Effector CD8-positive, alpha-beta T cell (primary cell): ENCODE measurements around the gene FEM1A.
"Not testable (repeated sequence)": the region's sequence is repeated elsewhere in the genome, so short reads cannot be mapped to it uniquely, and the experiment has no call there.

Experiments
- DNase-seq: peaks from one replicate; lab custom pipeline; 2025; lab: John Stamatoyannopoulos, UW

Gene FEM1A

GRCh38 chr19:4773047-4773640, 18.4 kb upstream of the FEM1A start:
- DNase-seq: no peak

DNA sequence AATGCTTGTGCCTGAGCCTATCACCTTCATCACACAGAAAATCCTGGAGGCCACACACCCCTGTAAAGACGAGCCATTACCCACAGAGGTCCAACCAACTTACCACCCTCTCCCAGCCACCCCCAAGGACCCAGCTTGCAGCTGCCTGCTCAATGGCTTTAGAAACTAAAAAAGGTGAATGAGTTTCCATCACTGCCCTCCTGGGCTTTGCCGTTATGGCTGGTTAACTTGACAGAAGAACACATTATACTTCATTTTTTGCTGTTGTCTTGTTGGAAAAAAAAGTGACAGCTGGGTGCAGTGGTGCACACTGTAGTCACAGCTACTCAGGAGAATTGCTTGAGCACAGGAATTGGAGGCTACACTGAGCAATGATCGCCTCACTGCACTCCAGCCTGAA, 17.4 kb upstream of the FEM1A start:
- no peak for DNase-seq

DNA sequence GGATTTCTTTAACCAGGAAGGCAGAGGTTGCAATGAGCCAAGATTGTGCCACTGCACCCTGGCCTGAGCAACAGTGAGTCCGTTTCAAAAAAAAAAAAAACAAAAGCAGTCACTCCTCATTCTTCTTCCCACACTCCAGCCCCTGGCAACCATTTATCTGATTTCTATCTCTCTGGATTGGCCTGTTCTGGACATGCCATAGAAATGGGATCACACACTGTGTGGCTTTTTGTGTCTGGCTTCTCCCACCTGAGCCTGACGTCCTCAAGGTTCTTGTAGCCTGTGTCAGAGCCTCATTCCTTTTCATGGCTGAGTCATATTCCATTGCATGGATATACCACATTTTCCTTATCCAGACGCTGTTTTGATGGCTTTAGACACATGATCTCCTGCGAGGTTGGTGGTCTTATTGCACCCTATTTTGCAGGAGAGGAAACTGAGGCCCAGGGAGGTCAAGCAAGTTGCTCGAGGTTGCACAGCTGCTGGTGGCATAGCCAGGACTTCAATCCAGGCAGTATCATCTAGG, 15.8 kb upstream of the FEM1A start:
- DNase-seq: no peak

DNA sequence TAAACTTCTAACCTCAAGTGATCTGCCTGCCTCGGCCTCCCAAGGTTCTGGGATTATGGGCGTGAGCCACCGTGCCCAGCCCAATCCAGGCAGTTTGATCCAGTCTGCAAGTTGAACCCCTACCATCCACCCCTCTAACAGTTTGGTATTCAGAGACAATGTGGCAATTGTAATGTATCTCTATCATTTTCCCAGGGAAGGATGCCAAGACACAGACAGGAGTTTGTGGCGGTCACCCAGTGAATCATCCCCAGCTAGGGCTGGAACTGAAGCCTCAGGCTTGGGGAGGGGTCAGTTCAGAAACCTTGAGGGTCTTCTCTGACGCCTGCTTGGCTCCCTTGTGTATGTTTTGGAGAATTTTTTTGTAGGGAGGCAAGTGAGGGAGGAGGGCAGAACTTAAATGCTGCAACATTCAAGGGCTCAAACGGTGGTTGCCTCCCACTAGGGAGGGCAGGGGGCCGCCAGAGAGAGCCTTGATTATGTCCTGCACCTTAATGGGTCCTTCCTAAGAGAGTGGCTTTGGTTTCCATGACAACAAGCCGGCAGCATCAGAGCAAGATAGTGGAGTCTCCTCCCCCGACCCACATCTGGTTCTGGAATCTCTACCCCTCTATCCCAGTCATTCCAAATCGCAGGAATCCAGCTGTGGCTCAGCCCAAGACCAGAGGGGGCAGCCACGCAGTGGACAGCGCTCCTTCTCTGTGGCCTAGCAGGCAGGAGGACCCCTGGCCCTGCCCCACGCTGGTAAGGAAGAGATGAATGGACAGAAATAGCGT, 14.9 kb upstream of the FEM1A start:
- no peak for DNase-seq

- DNase-seq: not testable (repeated sequence)
Measured at GRCh38 chr19:4778124-4778523, 13.4 kb upstream of the FEM1A start.

DNA sequence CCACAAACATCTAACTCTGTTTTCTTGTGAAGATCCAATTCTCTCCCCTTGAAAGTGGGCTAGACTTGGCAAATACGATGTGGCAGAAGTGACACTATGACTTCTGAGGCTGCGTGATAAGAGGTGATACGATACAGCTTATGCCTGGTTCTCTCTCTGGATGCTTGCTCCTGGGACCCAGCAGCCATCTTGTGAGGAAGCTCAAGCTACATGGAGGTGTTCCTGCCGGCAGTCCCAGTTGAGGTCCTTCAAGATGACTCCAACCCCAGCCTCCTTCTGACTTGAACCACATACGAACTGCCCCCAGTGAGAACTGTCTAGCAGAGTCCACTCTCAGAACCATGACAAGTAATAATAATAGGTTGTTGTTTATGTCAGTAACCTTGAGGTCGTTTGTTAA, 10.7 kb upstream of the FEM1A start:
- DNase-seq: no peak

- no peak for DNase-seq
Measured at GRCh38 chr19:4781801-4782200, 9.7 kb upstream of the FEM1A start.

DNA sequence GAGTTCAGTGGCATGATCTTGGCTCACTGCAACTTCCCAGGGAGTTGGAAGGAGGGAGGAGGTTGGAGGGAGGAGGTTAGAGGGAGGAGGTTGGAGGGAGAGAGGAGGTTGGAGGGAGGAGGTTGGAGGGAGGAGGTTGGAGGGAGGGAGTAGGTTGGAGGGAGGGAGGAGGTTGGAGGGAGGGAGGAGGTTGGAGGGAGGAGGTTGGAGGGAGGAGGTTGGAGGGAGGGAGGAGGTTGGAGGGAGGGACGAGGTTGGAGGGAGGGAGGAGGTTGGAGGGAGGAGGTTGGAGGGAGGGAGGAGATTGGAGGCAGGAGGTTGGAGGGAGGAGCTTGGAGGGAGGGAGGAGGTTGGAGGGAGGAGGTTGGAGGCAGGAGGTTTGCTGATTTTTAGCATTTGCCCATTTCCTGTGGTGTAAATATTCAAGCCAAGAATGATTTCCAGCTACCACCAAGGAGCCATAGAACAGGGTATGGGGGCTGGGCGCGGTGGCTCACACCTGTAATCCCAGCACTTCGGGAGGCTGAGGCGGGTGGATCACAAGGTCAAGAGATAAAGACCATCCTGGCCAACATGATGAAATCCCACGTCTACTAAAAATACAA, 5.0 kb upstream of the FEM1A start:
- not testable (repeated sequence) for DNase-seq

- not testable (repeated sequence) for DNase-seq
Measured at GRCh38 chr19:4792019-4792865, 708 bp downstream of the FEM1A start.

GRCh38 chr19:4792866-4793195, 1.3 kb downstream of the FEM1A start:
- DNase-seq: not testable (repeated sequence)

GRCh38 chr19:4793278-4793677, 1.7 kb downstream of the FEM1A start:
- not testable (repeated sequence) for DNase-seq

- no peak for DNase-seq
Measured at GRCh38 chr19:4794971-4795370, 3.4 kb downstream of the FEM1A start.

GRCh38 chr19:4795400-4795799, 3.9 kb downstream of the FEM1A start:
- no peak for DNase-seq

- DNase-seq: no peak
Measured at GRCh38 chr19:4800591-4801081, 9.1 kb downstream of the FEM1A start.

GRCh38 chr19:4801085-4801619, 9.6 kb downstream of the FEM1A start:
- DNase-seq: no peak

DNA sequence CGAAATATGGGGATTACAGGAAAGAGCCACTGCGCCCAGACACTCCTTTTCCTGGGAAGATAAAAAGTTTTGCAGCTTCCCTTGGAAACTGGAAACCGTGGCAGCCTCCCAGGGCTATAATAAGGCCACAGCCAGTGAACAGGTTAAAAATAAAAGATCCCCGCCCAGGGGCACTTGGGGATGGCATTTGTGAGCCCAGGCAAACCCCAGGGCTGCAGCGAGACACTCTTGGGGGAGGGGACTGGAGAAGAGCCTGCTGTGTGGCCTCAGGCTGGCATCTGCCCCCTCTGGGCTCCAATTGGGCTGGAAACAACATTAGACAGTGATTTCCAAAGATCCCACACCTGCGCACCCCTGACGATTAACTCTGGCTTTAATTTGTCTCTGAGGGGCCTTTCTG, 11.2 kb downstream of the FEM1A start:
- no peak for DNase-seq

GRCh38 chr19:4803736-4804695, 12.5 kb downstream of the FEM1A start:
- DNase-seq: peak; percentile 55

- not testable (repeated sequence) for DNase-seq
Measured at GRCh38 chr19:4805140-4805539, 13.6 kb downstream of the FEM1A start.

GRCh38 chr19:4806384-4806783, 14.8 kb downstream of the FEM1A start:
- no peak for DNase-seq

GRCh38 chr19:4807188-4807587, 15.7 kb downstream of the FEM1A start:
- DNase-seq: no peak
